GM12878 (cell line): ENCODE measurements around the gene DUSP10. TPM values are rescaled to one million over a fixed set of nuclear protein-coding genes. Genes with fewer than 3 reads are reported as not detected.

Experiments
- CHD1 ChIP-seq: IDR thresholded peaks from 2 replicates; pipeline ENCODE4 v1.6.1; 2012; ENCODE audit warnings: low read depth, low read length, improper control_type of control experiment
- CHD2 ChIP-seq: IDR thresholded peaks from 2 replicates; pipeline ENCODE4 v1.6.1; 2011; ENCODE audit warnings: low read depth, low read length, improper control_type of control experiment, borderline replicate concordance
- EP300 ChIP-seq, 2 experiments: fragments of 150-350 bp in 1 of 2; IDR thresholded peaks; 2 replicates each; pipeline ENCODE4 v1.6.1; 2011 to 2012; ENCODE audit warnings: low read depth in 2 of 2, low read length in 2 of 2, borderline replicate concordance in 1 of 2, improper control_type of control experiment in 1 of 2, inconsistent platforms in 1 of 2; ENCODE audit not compliant: control insufficient read depth in 1 of 2
- GABPA ChIP-seq: IDR thresholded peaks from 2 replicates; pipeline ENCODE4 v1.6.1; 2014; ENCODE audit warnings: antibody characterized with exemption, low read depth, mild to moderate bottlenecking, inconsistent platforms
- KAT2A ChIP-seq: conservative IDR thresholded peaks from 2 replicates; pipeline ENCODE4 v1.6.1; 2011; ENCODE audit warnings: low read depth, low read length; ENCODE audit not compliant: control insufficient read depth
- NFYB ChIP-seq: IDR thresholded peaks from 2 replicates; pipeline ENCODE4 v1.6.1; 2011; ENCODE audit warnings: low read depth, mild to moderate bottlenecking, low read length, improper control_type of control experiment, moderate library complexity; ENCODE audit not compliant: insufficient read depth
- PAX5 ChIP-seq: IDR thresholded peaks from 2 replicates; pipeline ENCODE4 v1.6.1; 2011; ENCODE audit warnings: low read depth, low read length, borderline replicate concordance
- PML ChIP-seq: IDR thresholded peaks from 2 replicates; pipeline ENCODE4 v1.6.1; 2012; ENCODE audit warnings: low read length, inconsistent platforms
- POU2F2 ChIP-seq: IDR thresholded peaks from 3 replicates; pipeline ENCODE4 v1.6.1; 2011; ENCODE audit warnings: low read depth, mild to moderate bottlenecking, low read length, borderline replicate concordance
- RAD51 ChIP-seq: fragments of 450-650 bp; IDR thresholded peaks from 2 replicates; pipeline ENCODE4 v1.6.1; 2016; ENCODE audit warnings: moderate library complexity, mild to moderate bottlenecking, inconsistent platforms
- RELA ChIP-seq: fragments of 450-650 bp; IDR thresholded peaks from 2 replicates; pipeline ENCODE4 v1.8.0; 2014; ENCODE audit warnings: borderline replicate concordance; ENCODE audit not compliant: partially characterized antibody
- TCF12 ChIP-seq: IDR thresholded peaks from 2 replicates; pipeline ENCODE4 v1.6.1; 2011; ENCODE audit warnings: low read depth, mild to moderate bottlenecking, low read length
- YY1 ChIP-seq: IDR thresholded peaks from 2 replicates; pipeline ENCODE4 v1.6.1; 2011; ENCODE audit warnings: low read depth, mild to moderate bottlenecking, low read length
- ZNF384 ChIP-seq: IDR thresholded peaks from 2 replicates; pipeline ENCODE4 v1.6.1; 2012; ENCODE audit warnings: low read depth, mild to moderate bottlenecking, low read length, improper control_type of control experiment, borderline replicate concordance
- polyA plus RNA-seq, 11 experiments: library from polyadenylated mRNA; depleted of rRNA in 4 of 11; unstranded in 6 of 11; stranded (reverse) in 5 of 11; fragments of >200 nt; fragmentation: Nextera tagmentation in 4 of 11; fragmentation: Illumina TruSeq in 1 of 11; extraction: Ambion mirVana in 4 of 11; extraction: Trizol in 1 of 11; gene quantifications; 1 replicate in 1 of 11; 2 replicates in 10 of 11; pipeline versions ENCODE4 v1.2.1 to v1.2.3, GENCODE V29; 2011 to 2016; ENCODE audit warnings: inconsistent platforms in 2 of 11, missing spikeins in 2 of 11, low read depth in 1 of 11
- total RNA-seq, 4 experiments: library from RNA; depleted of rRNA in 3 of 4; stranded (reverse); fragments of >200 nt in 3 of 4; fragmentation: Illumina TruSeq in 1 of 4; extraction: Trizol in 1 of 4; gene quantifications; 2 replicates each; pipeline versions ENCODE4 v1.2.1 to v1.2.3, GENCODE V29; 2013 to 2021
- TF ChIP-seq, protein P1 (sequence below): fragments of 450-650 bp; IDR thresholded peaks from 2 replicates; pipeline ENCODE4 v1.6.1; 2017; ENCODE audit warnings: mild to moderate bottlenecking, moderate library complexity
- TF ChIP-seq, protein P2 (sequence below): fragments of 450-650 bp; IDR thresholded peaks from 2 replicates; pipeline ENCODE4 v1.6.1; 2017; ENCODE audit warnings: mild to moderate bottlenecking, low read depth, inconsistent platforms; ENCODE audit not compliant: poor library complexity, severe bottlenecking
- TF ChIP-seq, protein P3 (sequence below): IDR thresholded peaks from 2 replicates; pipeline ENCODE4 v1.6.1; 2012; ENCODE audit warnings: low read length, inconsistent platforms
- TF ChIP-seq, protein P4 (sequence below): fragments of 450-650 bp; formaldehyde crosslinking; IDR thresholded peaks from 2 replicates; pipeline ENCODE4 v1.4.0; 2022; ENCODE audit warnings: mild to moderate bottlenecking, moderate library complexity

DUSP10 gene
- total and polyA plus RNA-seq, 10 of the 15 experiments (the other 5 are each of a cell fraction or from before 2014, with no cell fraction given): 20.3 to 38.4 (median 27.8) TPM

DNA sequence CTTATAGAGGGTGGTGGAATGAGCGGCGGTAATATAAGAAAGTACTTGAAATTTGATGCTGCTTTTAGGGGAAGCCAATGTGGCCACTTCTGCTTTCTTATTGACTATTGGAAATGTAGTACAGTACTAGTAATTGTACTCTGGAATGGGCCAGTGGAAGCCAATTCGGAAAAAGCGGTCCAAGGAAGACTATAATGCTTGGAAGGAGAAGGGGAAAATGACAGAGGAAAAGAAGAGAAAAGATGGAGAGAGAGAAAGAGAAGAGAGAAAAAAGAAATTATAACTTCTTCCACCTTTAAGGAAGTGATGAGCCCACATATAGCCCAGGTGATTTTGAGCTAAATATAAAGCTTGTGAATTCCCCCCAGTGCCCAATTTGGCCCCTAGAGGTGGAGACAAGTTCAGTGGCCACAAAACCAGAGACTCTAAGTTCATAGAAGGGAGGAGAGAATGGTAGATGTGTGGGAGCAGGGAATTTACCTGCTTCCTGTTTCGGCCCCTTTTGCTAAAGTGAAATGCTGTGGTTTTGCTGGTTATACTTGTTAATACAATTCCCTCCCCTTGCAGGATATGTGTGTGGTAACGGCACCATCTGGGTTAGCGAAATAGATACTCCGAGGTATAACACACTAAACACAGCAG lies 35.7 kb upstream of the DUSP10 start (continued):
- TF ChIP-seq, protein P1, sequence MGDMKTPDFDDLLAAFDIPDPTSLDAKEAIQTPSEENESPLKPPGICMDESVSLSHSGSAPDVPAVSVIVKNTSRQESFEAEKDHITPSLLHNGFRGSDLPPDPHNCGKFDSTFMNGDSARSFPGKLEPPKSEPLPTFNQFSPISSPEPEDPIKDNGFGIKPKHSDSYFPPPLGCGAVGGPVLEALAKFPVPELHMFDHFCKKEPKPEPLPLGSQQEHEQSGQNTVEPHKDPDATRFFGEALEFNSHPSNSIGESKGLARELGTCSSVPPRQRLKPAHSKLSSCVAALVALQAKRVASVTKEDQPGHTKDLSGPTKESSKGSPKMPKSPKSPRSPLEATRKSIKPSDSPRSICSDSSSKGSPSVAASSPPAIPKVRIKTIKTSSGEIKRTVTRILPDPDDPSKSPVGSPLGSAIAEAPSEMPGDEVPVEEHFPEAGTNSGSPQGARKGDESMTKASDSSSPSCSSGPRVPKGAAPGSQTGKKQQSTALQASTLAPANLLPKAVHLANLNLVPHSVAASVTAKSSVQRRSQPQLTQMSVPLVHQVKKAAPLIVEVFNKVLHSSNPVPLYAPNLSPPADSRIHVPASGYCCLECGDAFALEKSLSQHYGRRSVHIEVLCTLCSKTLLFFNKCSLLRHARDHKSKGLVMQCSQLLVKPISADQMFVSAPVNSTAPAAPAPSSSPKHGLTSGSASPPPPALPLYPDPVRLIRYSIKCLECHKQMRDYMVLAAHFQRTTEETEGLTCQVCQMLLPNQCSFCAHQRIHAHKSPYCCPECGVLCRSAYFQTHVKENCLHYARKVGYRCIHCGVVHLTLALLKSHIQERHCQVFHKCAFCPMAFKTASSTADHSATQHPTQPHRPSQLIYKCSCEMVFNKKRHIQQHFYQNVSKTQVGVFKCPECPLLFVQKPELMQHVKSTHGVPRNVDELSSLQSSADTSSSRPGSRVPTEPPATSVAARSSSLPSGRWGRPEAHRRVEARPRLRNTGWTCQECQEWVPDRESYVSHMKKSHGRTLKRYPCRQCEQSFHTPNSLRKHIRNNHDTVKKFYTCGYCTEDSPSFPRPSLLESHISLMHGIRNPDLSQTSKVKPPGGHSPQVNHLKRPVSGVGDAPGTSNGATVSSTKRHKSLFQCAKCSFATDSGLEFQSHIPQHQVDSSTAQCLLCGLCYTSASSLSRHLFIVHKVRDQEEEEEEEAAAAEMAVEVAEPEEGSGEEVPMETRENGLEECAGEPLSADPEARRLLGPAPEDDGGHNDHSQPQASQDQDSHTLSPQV: peak; percentile 81; the same call in 1 of the 2 replicates
- no peak; the same call in 1 of the 2 replicates for TF ChIP-seq GABPA
- TF ChIP-seq YY1: peak; percentile 43; the same call in 1 of the 2 replicates
- TF ChIP-seq POU2F2: peak; percentile 99
- TF ChIP-seq CHD1: no peak
- TF ChIP-seq, protein P2, sequence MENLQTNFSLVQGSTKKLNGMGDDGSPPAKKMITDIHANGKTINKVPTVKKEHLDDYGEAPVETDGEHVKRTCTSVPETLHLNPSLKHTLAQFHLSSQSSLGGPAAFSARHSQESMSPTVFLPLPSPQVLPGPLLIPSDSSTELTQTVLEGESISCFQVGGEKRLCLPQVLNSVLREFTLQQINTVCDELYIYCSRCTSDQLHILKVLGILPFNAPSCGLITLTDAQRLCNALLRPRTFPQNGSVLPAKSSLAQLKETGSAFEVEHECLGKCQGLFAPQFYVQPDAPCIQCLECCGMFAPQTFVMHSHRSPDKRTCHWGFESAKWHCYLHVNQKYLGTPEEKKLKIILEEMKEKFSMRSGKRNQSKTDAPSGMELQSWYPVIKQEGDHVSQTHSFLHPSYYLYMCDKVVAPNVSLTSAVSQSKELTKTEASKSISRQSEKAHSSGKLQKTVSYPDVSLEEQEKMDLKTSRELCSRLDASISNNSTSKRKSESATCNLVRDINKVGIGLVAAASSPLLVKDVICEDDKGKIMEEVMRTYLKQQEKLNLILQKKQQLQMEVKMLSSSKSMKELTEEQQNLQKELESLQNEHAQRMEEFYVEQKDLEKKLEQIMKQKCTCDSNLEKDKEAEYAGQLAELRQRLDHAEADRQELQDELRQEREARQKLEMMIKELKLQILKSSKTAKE: peak; percentile 100
- TF ChIP-seq ZNF384: no peak
- no peak for TF ChIP-seq NFYB
- peak; percentile 96 for TF ChIP-seq RELA
- TF ChIP-seq, protein P3, sequence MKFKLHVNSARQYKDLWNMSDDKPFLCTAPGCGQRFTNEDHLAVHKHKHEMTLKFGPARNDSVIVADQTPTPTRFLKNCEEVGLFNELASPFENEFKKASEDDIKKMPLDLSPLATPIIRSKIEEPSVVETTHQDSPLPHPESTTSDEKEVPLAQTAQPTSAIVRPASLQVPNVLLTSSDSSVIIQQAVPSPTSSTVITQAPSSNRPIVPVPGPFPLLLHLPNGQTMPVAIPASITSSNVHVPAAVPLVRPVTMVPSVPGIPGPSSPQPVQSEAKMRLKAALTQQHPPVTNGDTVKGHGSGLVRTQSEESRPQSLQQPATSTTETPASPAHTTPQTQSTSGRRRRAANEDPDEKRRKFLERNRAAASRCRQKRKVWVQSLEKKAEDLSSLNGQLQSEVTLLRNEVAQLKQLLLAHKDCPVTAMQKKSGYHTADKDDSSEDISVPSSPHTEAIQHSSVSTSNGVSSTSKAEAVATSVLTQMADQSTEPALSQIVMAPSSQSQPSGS: peak; percentile 99
- peak; percentile 98 for TF ChIP-seq PAX5
- TF ChIP-seq, protein P4, sequence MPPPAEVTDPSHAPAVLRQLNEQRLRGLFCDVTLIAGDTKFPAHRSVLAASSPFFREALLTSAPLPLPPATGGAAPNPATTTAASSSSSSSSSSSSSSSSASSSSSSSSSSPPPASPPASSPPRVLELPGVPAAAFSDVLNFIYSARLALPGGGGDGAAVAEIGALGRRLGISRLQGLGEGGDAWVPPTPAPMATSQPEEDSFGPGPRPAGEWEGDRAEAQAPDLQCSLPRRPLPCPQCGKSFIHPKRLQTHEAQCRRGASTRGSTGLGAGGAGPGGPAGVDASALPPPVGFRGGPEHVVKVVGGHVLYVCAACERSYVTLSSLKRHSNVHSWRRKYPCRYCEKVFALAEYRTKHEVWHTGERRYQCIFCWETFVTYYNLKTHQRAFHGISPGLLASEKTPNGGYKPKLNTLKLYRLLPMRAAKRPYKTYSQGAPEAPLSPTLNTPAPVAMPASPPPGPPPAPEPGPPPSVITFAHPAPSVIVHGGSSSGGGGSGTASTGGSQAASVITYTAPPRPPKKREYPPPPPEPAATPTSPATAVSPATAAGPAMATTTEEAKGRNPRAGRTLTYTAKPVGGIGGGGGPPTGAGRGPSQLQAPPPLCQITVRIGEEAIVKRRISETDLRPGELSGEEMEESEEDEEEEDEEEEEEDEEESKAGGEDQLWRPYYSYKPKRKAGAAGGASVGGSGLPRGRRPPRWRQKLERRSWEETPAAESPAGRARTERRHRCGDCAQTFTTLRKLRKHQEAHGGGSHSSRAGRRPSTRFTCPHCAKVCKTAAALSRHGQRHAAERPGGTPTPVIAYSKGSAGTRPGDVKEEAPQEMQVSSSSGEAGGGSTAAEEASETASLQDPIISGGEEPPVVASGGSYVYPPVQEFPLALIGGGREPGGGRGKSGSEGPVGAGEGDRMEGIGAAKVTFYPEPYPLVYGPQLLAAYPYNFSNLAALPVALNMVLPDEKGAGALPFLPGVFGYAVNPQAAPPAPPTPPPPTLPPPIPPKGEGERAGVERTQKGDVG: no peak; the same call in 1 of the 2 replicates
- peak; percentile 81 for TF ChIP-seq RAD51
- peak; percentile 90 for TF ChIP-seq TCF12
- TF ChIP-seq PML: peak; percentile 86
- TF ChIP-seq EP300 (IDR thresholded peaks at IDR 0.05; ENCODE audit: borderline replicate concordance in 1 of 2, control insufficient read depth in 1 of 2, low read depth in 2 of 2, low read length in 2 of 2): peak; percentile 97 to 98
- peak; percentile 85; the same call in 1 of the 2 replicates for TF ChIP-seq CHD2
- TF ChIP-seq KAT2A: no peak
